ENCODE measurements around the gene SLC24A4.

Gene SLC24A4

GRCh38 chr14:92411135-92411534 lies 88.2 kb downstream of the SLC24A4 start:
- DNase-seq (ENCODE audit: insufficient read length) (no peak), FAIRE-seq (no peak)
- no peak for TF ChIP-seq TAF1 (IDR thresholded peaks at IDR 0.05; ENCODE audit: borderline replicate concordance, low read depth, low read length)
- no peak for TF ChIP-seq POLR2A (IDR thresholded peaks at IDR 0.05; ENCODE audit: low read depth, low read length)
- no peak for TF ChIP-seq POLR2AphosphoS5 (IDR thresholded peaks at IDR 0.05; ENCODE audit: low read depth, low read length)

GRCh38 chr14:92411941-92412340 lies 89.0 kb downstream of the SLC24A4 start:
- DNase-seq (ENCODE audit: insufficient read length), result no peak
- FAIRE-seq, result no peak
- TF ChIP-seq TAF1 (IDR thresholded peaks at IDR 0.05; ENCODE audit: borderline replicate concordance, low read depth, low read length) (no peak), POLR2A (IDR thresholded peaks at IDR 0.05; ENCODE audit: low read depth, low read length) (no peak), POLR2AphosphoS5 (IDR thresholded peaks at IDR 0.05; ENCODE audit: low read depth, low read length) (no peak)

DNA sequence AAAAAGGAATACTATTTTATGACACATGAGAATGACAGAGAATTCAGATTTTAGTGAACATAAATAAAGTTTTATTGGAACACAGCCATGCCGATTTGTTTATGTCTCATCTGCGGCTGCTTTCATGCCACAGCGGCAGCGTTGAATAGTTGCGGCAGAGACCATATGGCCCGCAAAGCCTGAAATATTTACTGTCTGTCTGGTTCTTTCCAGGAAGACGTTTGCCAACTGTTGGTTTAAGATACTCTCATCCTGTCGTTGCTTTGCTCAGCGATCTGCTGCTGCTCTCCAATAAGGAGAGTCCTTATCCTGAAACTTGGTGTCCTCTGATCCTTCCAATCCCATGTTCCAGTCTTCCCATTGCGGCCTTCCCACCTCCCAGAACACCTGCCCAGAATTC lies 89.9 kb downstream of the SLC24A4 start:
- no peak for FAIRE-seq
- no peak for TF ChIP-seq POLR2A (IDR thresholded peaks at IDR 0.05; ENCODE audit: low read depth, low read length)
- TF ChIP-seq POLR2AphosphoS5 (IDR thresholded peaks at IDR 0.05; ENCODE audit: low read depth, low read length), result no peak
- no peak for TF ChIP-seq TAF1 (IDR thresholded peaks at IDR 0.05; ENCODE audit: borderline replicate concordance, low read depth, low read length)

GRCh38 chr14:92413379-92413778 lies 90.4 kb downstream of the SLC24A4 start:
- FAIRE-seq, result no peak
- TF ChIP-seq TAF1 (IDR thresholded peaks at IDR 0.05; ENCODE audit: borderline replicate concordance, low read depth, low read length) (no peak), POLR2AphosphoS5 (IDR thresholded peaks at IDR 0.05; ENCODE audit: low read depth, low read length) (no peak), POLR2A (IDR thresholded peaks at IDR 0.05; ENCODE audit: low read depth, low read length) (no peak)
- DNase-seq (ENCODE audit: insufficient read length), result no peak

More for the DNA sequence above, 89.9 kb downstream of the SLC24A4 start:
- no peak for DNase-seq (ENCODE audit: insufficient read length)

DNA sequence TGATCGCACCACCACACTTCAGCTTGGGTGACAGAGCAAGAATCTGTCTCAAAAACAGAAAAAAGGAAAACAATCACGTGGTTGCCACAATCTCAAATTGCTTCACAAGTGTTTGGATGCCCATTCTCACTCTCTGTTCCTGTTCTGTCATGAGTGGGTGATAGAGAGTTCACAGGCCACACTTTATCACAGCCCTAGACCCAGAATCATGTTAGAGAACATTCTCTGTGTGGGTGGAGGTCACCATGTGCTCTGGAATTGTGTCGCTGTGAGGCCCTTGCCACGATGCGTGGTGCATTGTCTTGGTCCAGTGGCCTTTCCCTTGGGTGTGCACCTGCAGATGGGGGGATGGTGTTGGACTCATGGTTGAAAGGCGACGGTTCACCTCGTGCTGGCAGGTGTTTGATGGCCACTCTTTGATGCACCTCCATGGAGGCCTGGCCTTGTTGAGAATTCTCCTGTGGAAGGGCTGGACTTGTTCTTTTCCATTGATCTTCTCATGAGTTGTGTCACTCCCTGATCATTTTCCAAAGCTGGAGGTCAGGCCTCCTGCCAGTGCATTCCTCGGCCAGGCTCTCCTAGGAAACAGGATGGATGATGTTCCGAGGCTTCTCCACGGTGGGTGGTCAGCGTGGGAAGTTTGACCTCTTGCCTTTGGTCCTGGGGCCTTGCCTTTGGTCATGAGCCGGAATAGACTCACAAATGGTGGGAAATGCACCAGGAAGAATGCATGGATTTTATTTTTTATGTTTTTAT lies 91.9 kb downstream of the SLC24A4 start:
- FAIRE-seq (peak; percentile 42), DNase-seq (ENCODE audit: insufficient read length) (no peak)
- TF ChIP-seq POLR2A (IDR thresholded peaks at IDR 0.05; ENCODE audit: low read depth, low read length), result no peak
- TF ChIP-seq POLR2AphosphoS5 (IDR thresholded peaks at IDR 0.05; ENCODE audit: low read depth, low read length), result no peak
- TF ChIP-seq TAF1 (IDR thresholded peaks at IDR 0.05; ENCODE audit: borderline replicate concordance, low read depth, low read length), result no peak

DNA sequence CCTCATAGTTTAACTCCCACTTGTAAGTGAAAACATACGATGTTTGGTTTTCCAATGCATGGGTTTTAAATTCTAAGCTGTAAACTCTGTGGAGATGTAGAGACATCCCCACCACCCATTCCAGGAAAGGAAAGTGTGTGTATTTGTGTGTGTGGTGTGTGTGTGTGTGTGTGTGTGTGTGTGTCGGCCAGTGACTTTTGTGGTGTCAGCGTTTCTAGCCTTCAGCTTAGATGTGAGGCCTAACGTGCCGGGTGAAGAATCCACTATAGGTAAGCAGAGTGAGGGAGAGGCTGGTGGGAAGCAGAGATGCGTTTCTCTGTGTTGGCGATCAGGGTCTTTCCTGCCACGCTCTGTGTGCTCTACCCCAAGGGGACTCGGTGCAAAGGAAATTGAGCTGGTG lies 93.0 kb downstream of the SLC24A4 start:
- TF ChIP-seq POLR2A (IDR thresholded peaks at IDR 0.05; ENCODE audit: low read depth, low read length) (no peak), POLR2AphosphoS5 (IDR thresholded peaks at IDR 0.05; ENCODE audit: low read depth, low read length) (no peak), TAF1 (IDR thresholded peaks at IDR 0.05; ENCODE audit: borderline replicate concordance, low read depth, low read length) (no peak)
- FAIRE-seq (no peak), DNase-seq (ENCODE audit: insufficient read length) (no peak)

DNA sequence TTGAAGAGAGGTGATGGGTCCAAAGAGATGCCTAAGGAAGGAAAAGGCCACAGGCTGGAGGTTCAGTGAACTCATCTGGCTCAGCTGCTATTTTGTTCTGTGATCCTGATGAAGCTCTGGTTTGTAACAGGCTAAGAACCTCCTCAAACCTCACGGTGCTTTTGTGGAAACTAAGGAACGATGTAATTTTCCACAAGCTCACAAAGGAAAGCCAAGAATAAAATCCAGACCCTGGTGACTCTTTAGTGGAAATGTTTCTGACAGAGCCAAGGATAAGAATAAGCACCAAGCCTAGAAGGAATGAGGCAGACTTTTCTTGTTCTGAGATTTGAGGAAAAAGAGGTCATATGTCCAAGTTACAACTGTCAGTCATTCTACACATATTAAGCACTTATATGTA lies 93.6 kb downstream of the SLC24A4 start:
- TF ChIP-seq POLR2AphosphoS5 (IDR thresholded peaks at IDR 0.05; ENCODE audit: low read depth, low read length) (no peak), TAF1 (IDR thresholded peaks at IDR 0.05; ENCODE audit: borderline replicate concordance, low read depth, low read length) (no peak), POLR2A (IDR thresholded peaks at IDR 0.05; ENCODE audit: low read depth, low read length) (no peak)
- DNase-seq (ENCODE audit: insufficient read length) (no peak), FAIRE-seq (peak; percentile 57)

GRCh38 chr14:92417759-92418158 lies 94.8 kb downstream of the SLC24A4 start:
- no peak for DNase-seq (ENCODE audit: insufficient read length)
- no peak for FAIRE-seq
- TF ChIP-seq POLR2AphosphoS5 (IDR thresholded peaks at IDR 0.05; ENCODE audit: low read depth, low read length) (no peak), POLR2A (IDR thresholded peaks at IDR 0.05; ENCODE audit: low read depth, low read length) (no peak), TAF1 (IDR thresholded peaks at IDR 0.05; ENCODE audit: borderline replicate concordance, low read depth, low read length) (no peak)

DNA sequence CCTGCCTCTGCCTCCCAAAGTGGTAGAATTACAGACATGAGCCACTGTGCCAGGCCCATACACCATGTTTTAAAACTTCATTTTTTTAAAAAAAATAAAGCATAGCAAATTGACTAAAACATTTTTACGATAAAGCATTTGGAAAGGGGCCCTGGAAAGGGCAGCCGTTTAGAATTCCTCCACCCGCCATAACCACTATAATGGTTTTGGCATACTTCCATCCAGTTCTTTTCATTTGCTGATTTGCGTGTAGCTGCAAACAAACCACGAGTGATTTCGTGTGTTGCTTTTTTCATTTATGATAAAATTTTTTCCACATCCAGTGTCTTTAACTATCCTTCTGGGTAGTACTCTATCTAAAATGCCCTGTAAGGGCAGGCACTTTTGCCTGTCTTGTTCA lies 98.8 kb downstream of the SLC24A4 start:
- no peak for DNase-seq (ENCODE audit: insufficient read length)

GRCh38 chr14:92425101-92425500 lies 102.1 kb downstream of the SLC24A4 start:
- no peak for FAIRE-seq
- no peak for DNase-seq (ENCODE audit: insufficient read length)
- TF ChIP-seq POLR2A (IDR thresholded peaks at IDR 0.05; ENCODE audit: low read depth, low read length) (no peak), POLR2AphosphoS5 (IDR thresholded peaks at IDR 0.05; ENCODE audit: low read depth, low read length) (no peak), TAF1 (IDR thresholded peaks at IDR 0.05; ENCODE audit: borderline replicate concordance, low read depth, low read length) (no peak)

More for the DNA sequence above, 98.8 kb downstream of the SLC24A4 start:
- no peak for FAIRE-seq
- TF ChIP-seq POLR2A (IDR thresholded peaks at IDR 0.05; ENCODE audit: low read depth, low read length) (no peak), TAF1 (IDR thresholded peaks at IDR 0.05; ENCODE audit: borderline replicate concordance, low read depth, low read length) (no peak), POLR2AphosphoS5 (IDR thresholded peaks at IDR 0.05; ENCODE audit: low read depth, low read length) (no peak)

DNA sequence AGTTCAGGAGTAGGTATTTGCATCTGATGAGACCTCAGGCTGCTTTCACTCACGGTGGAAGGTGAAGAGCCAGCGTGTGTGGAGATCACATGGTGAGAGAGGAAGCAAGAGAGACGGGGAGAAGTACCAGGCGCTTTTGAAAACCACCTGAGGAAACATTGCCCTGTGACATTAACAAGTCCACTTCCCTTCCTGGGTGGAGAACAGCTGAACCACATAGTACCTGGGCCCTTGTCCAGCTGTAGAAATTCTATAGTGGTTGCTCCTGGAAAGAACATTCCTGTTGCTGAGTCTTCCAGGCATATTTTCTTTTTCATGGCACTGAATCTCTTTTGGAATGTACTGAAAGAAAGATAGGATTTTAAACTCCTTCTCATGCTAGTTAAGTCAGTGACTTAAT lies 103.3 kb downstream of the SLC24A4 start:
- TF ChIP-seq POLR2AphosphoS5 (IDR thresholded peaks at IDR 0.05; ENCODE audit: low read depth, low read length) (no peak), POLR2A (IDR thresholded peaks at IDR 0.05; ENCODE audit: low read depth, low read length) (no peak), TAF1 (IDR thresholded peaks at IDR 0.05; ENCODE audit: borderline replicate concordance, low read depth, low read length) (no peak)
- DNase-seq (ENCODE audit: insufficient read length) (no peak), FAIRE-seq (no peak)

GRCh38 chr14:92427096-92427495 lies 104.1 kb downstream of the SLC24A4 start:
- FAIRE-seq (no peak), DNase-seq (ENCODE audit: insufficient read length) (no peak)
- TF ChIP-seq TAF1 (IDR thresholded peaks at IDR 0.05; ENCODE audit: borderline replicate concordance, low read depth, low read length), result no peak
- TF ChIP-seq POLR2AphosphoS5 (IDR thresholded peaks at IDR 0.05; ENCODE audit: low read depth, low read length), result no peak
- no peak for TF ChIP-seq POLR2A (IDR thresholded peaks at IDR 0.05; ENCODE audit: low read depth, low read length)

Measured in GM12892 (cell line).